Measurements from ENCODE around the gene GAGE12D.
"Not testable (repeated sequence)": the region's sequence is repeated elsewhere in the genome, so short reads cannot be mapped to it uniquely, and the experiment has no call there.

DNA sequence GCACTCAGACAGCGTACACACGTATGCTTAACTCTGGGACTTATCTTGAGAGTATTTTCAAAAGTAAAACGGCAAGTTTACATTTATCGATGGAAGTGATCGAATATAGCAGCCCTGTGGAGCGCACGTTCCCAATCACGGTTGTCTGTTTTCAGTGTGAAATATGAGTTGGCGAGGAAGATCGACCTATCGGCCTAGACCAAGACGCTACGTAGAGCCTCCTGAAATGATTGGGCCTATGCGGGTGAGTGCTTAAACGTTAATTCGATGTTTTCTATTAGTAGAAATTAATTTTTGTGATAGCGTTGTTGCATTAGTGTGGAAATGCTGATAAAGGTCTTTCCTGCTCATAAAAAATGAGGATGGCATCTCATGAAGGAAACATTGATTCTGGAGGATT, 49.0 kb downstream of the GAGE12D start:
- TF ChIP-seq, protein P1, sequence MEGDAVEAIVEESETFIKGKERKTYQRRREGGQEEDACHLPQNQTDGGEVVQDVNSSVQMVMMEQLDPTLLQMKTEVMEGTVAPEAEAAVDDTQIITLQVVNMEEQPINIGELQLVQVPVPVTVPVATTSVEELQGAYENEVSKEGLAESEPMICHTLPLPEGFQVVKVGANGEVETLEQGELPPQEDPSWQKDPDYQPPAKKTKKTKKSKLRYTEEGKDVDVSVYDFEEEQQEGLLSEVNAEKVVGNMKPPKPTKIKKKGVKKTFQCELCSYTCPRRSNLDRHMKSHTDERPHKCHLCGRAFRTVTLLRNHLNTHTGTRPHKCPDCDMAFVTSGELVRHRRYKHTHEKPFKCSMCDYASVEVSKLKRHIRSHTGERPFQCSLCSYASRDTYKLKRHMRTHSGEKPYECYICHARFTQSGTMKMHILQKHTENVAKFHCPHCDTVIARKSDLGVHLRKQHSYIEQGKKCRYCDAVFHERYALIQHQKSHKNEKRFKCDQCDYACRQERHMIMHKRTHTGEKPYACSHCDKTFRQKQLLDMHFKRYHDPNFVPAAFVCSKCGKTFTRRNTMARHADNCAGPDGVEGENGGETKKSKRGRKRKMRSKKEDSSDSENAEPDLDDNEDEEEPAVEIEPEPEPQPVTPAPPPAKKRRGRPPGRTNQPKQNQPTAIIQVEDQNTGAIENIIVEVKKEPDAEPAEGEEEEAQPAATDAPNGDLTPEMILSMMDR (conservative IDR thresholded peaks at IDR 0.05; ENCODE audit: low read depth, low read length), result not testable (repeated sequence)
- not testable (repeated sequence) for TF ChIP-seq EZH2 (IDR thresholded peaks at IDR 0.05; ENCODE audit: low read length, unreplicated experiment)

Data from PC-3 (cell line).